Lung (tissue), 12 donors: ENCODE measurements around the gene KRT1. TPM values are rescaled to one million over a fixed set of nuclear protein-coding genes. Genes with fewer than 3 reads are reported as not detected.

ENCODE experiments used
- ATAC-seq: fragments of 200-7000 bp; cut with Tn5 transposase; one replicate; pipeline ENCODE4 v1.9.1; 2020; ENCODE audit warnings: moderate number of reproducible peaks; ENCODE audit not compliant: insufficient read depth, low FRiP score
- DNase-seq, 3 donors: peaks; one replicate each; pipeline ENCODE4 v3.0.0-alpha.2; 2013 to 2017
- H3K27ac ChIP-seq, 2 donors: one replicate each; pipeline ENCODE4 v1.5.1; 2013; ENCODE audit warnings: mild to moderate bottlenecking in 2 of 2, moderate library complexity in 2 of 2, control low read depth in 1 of 2, inconsistent platforms in 1 of 2, low read depth in 1 of 2, low read length in 1 of 2
- H3K27me3 ChIP-seq, 3 donors: one replicate each; pipeline ENCODE4 v1.5.1; 2013; ENCODE audit warnings: low read length in 2 of 3; ENCODE audit not compliant: control insufficient read depth in 3 of 3, insufficient read depth in 3 of 3
- H3K36me3 ChIP-seq, 4 donors: one replicate each; pipeline ENCODE4 v1.5.1; 2013; ENCODE audit warnings: low read length in 4 of 4, mild to moderate bottlenecking in 1 of 4, moderate library complexity in 1 of 4; ENCODE audit not compliant: control insufficient read depth in 4 of 4, insufficient read depth in 4 of 4
- H3K4me1 ChIP-seq, 5 donors: one replicate each; pipeline ENCODE4 v1.5.1; 2013; ENCODE audit warnings: low read length in 5 of 5, mild to moderate bottlenecking in 2 of 5, moderate library complexity in 1 of 5; ENCODE audit not compliant: control insufficient read depth in 5 of 5, insufficient read depth in 5 of 5
- H3K4me3 ChIP-seq: one replicate; pipeline ENCODE4 v1.5.1; 2013; ENCODE audit warnings: mild to moderate bottlenecking, control low read depth, moderate library complexity
- H3K9ac ChIP-seq, 2 donors: one replicate each; pipeline ENCODE4 v1.5.1; 2013; ENCODE audit warnings: low read length in 2 of 2, control low read depth in 1 of 2; ENCODE audit not compliant: insufficient read depth in 1 of 2
- H3K9me3 ChIP-seq, 4 donors: one replicate each; pipeline ENCODE4 v1.5.1; 2013; ENCODE audit warnings: low read length in 3 of 4, mild to moderate bottlenecking in 1 of 4, moderate library complexity in 1 of 4; ENCODE audit not compliant: control insufficient read depth in 4 of 4, insufficient read depth in 3 of 4
- CTCF ChIP-seq: IDR thresholded peaks from 2 replicates; pipeline ENCODE4 v1.5.1; 2012; ENCODE audit warnings: mild to moderate bottlenecking; ENCODE audit errors: control extremely low read depth, extremely low read depth
- WGBS, 2 donors: extraction: QIAGEN DNeasy Blood & Tissue Kit; methylation state at CpG; one replicate each; pipeline ENCODE4 v1.1.7; 2013; 5-methylcytosine and 5-hydroxymethylcytosine counted together
- polyA plus RNA-seq, 2 donors: library from polyadenylated mRNA; stranded (reverse); fragments of 200-250 nt; gene quantifications; one replicate each; pipeline ENCODE4 v1.2.1, GENCODE V29; 2013
- total RNA-seq, 2 donors: library from RNA; depleted of rRNA in 1 of 2; stranded (reverse); fragments of >200 nt in 1 of 2; gene quantifications; one replicate each; pipeline ENCODE4 v1.2.1, GENCODE V29; 2014 to 2021
- donor health status: control.
- donor health status: control.
- donor health status: Bipolar disorder and iron deficiency.
- donor health status: healthy.
- donor health status: DM: yes; HTN: yes; CAD: no.

Gene KRT1
- total and polyA plus RNA-seq, 4 donors, result 0.09 to 0.82 TPM; not detected in 2

GRCh38 chr12:52627395-52628110, 52.7 kb downstream of the KRT1 start:
- no peaks in the 10 kb centered on the region for H3K9me3 ChIP-seq
- peaks cover 0 to 2% (median under 1%) of the 10 kb centered on the region in 3 donors for H3K27me3 ChIP-seq
- no peak overlapping the region for H3K27ac ChIP-seq
- no peaks in the 10 kb centered on the region for H3K36me3 ChIP-seq
- H3K4me1 ChIP-seq, result no peaks in the 10 kb centered on the region
- no peak overlapping the region for H3K9ac ChIP-seq
- no peak for TF ChIP-seq CTCF
- no peak overlapping the region for H3K4me3 ChIP-seq
- ATAC-seq, result no peak
- 78 to 83% methylated on average over 2 of the region's 2 CpGs for WGBS, 2 donors
- peak in 1 of 3 donors; percentile 5 for DNase-seq

Other genes starting within 250 kb of the KRT1 start
- not detected for gene KRT75, start 246.0 kb downstream of the KRT1 start, total RNA-seq
- gene KRT75, start 246.0 kb downstream of the KRT1 start, polyA plus RNA-seq, result under 1 TPM in 1 of 2 donors, not detected in 1; 0.01 TPM
- under 1 TPM in 1 of 2 donors, not detected in 1; 0.25 TPM for gene KRT6B, start 228.3 kb downstream of the KRT1 start, total RNA-seq
- gene KRT6B, start 228.3 kb downstream of the KRT1 start, polyA plus RNA-seq, result under 1 TPM; 0.06 to 0.63 TPM
- not detected for gene KRT6C, start 206.6 kb downstream of the KRT1 start, total RNA-seq
- under 1 TPM; 0.08 to 0.10 TPM for gene KRT6C, start 206.6 kb downstream of the KRT1 start, polyA plus RNA-seq
- 1 to 10 TPM in 1 of 2 donors, under 1 TPM in 1; 0.65 to 7.9 TPM for gene KRT6A, start 187.2 kb downstream of the KRT1 start, total RNA-seq
- gene KRT6A, start 187.2 kb downstream of the KRT1 start, polyA plus RNA-seq, result 10 to 100 TPM in 1 of 2 donors, 1 to 10 TPM in 1; 6.8 to 46.8 TPM
- 10 to 100 TPM; 19.0 to 49.4 TPM for gene KRT5, start 160.0 kb downstream of the KRT1 start, total RNA-seq
- 10 to 100 TPM; 15.8 to 48.5 TPM for gene KRT5, start 160.0 kb downstream of the KRT1 start, polyA plus RNA-seq
- not detected for gene KRT71, start 127.3 kb downstream of the KRT1 start, total RNA-seq
- gene KRT71, start 127.3 kb downstream of the KRT1 start, polyA plus RNA-seq, result not detected
- not detected for gene KRT74, start 106.6 kb downstream of the KRT1 start, total RNA-seq
- not detected for gene KRT74, start 106.6 kb downstream of the KRT1 start, polyA plus RNA-seq
- gene KRT72, start 78.9 kb downstream of the KRT1 start, total RNA-seq, result under 1 TPM in 1 of 2 donors, not detected in 1; 0.17 TPM
- under 1 TPM; 0.14 TPM for gene KRT72, start 78.9 kb downstream of the KRT1 start, polyA plus RNA-seq
- gene KRT73, start 61.8 kb downstream of the KRT1 start, total RNA-seq, result not detected
- gene KRT73, start 61.8 kb downstream of the KRT1 start, polyA plus RNA-seq, result under 1 TPM in 1 of 2 donors, not detected in 1; 0.07 TPM
- not detected for gene KRT2, start 28.2 kb downstream of the KRT1 start, total RNA-seq
- under 1 TPM in 1 of 2 donors, not detected in 1; 0.03 TPM for gene KRT2, start 28.2 kb downstream of the KRT1 start, polyA plus RNA-seq
- not detected for gene KRT77, start 23.1 kb upstream of the KRT1 start, total RNA-seq
- not detected for gene KRT77, start 23.1 kb upstream of the KRT1 start, polyA plus RNA-seq
- not detected for gene KRT76, start 96.9 kb upstream of the KRT1 start, total RNA-seq
- gene KRT76, start 96.9 kb upstream of the KRT1 start, polyA plus RNA-seq, result not detected
- not detected for gene KRT3, start 115.7 kb upstream of the KRT1 start, total RNA-seq
- gene KRT3, start 115.7 kb upstream of the KRT1 start, polyA plus RNA-seq, result not detected
- gene KRT4, start 133.7 kb upstream of the KRT1 start, total RNA-seq, result 1 to 10 TPM; 3.3 to 3.6 TPM
- 1 to 10 TPM; 1.3 to 7.7 TPM for gene KRT4, start 133.7 kb upstream of the KRT1 start, polyA plus RNA-seq
- under 1 TPM in 1 of 2 donors, not detected in 1; 0.12 TPM for gene KRT79, start 153.9 kb upstream of the KRT1 start, total RNA-seq
- gene KRT79, start 153.9 kb upstream of the KRT1 start, polyA plus RNA-seq, result 1 to 10 TPM in 1 of 2 donors, under 1 TPM in 1; 0.02 to 1.5 TPM
- not detected for gene KRT78, start 168.6 kb upstream of the KRT1 start, total RNA-seq
- under 1 TPM; 0.02 to 0.65 TPM for gene KRT78, start 168.6 kb upstream of the KRT1 start, polyA plus RNA-seq
- gene KRT8, start 224.7 kb upstream of the KRT1 start, total RNA-seq, result 100 to 1,000 TPM; 150 to 639 TPM
- gene KRT8, start 224.7 kb upstream of the KRT1 start, polyA plus RNA-seq, result 100 to 1,000 TPM; 425 to 538 TPM